ENCODE results near the gene GSTT2B. TPM values are rescaled to one million over a fixed set of nuclear protein-coding genes. Genes with fewer than 3 reads are reported as not detected.
"Not testable (repeated sequence)": the region's sequence is repeated elsewhere in the genome, so short reads cannot be mapped to it uniquely, and the experiment has no call there.

Gene GSTT2B
- total and polyA plus RNA-seq, 2 experiments from 2014 or later, result 1.3 to 3.0 TPM

- Histone ChIP-seq H3K4me3 (no peak overlapping the region), H4K20me1 (ENCODE audit: insufficient read depth, poor library complexity, severe bottlenecking) (no peaks in the 10 kb centered on the region), H3K79me2 (no peaks in the 10 kb centered on the region), H3K27me3 (no peaks in the 10 kb centered on the region), H3K4me1 (ENCODE audit: insufficient read depth) (no peaks in the 10 kb centered on the region), H3K9me2 (replicated peaks; ENCODE audit: insufficient read depth) (no peaks in the 10 kb centered on the region), H3K27ac (no peak overlapping the region), H3K36me3 (replicated peaks; ENCODE audit: insufficient read depth, low read depth) (no peaks in the 10 kb centered on the region), H3K4me2 (no peak overlapping the region), H3K9me3 (ENCODE audit: low read depth) (no peaks in the 10 kb centered on the region), H2AFZ (no peak overlapping the region)
- 76% methylated on average over 5 of the region's 5 CpGs for WGBS (ENCODE audit: low lambda C conversion rate, missing lambda C conversion rate)
- DNase-seq (ENCODE audit: low spot score), result no peak
- no peak for TF ChIP-seq EZH2 (IDR thresholded peaks at IDR 0.05; ENCODE audit: borderline replicate concordance)
- no peak for TF ChIP-seq EZH2phosphoT487 (IDR thresholded peaks at IDR 0.05; ENCODE audit: low read depth, severe bottlenecking, unreplicated experiment)
- no peak for TF ChIP-seq CTCF (IDR thresholded peaks at IDR 0.05; ENCODE audit: poor library complexity)
These were observed 41.9 kb upstream of the GSTT2B start for GRCh38 chr22:24002851-24003250.

GRCh38 chr22:24002272-24002671 lies 41.3 kb upstream of the GSTT2B start:
- Histone ChIP-seq H3K4me1 (ENCODE audit: insufficient read depth) (no peaks in the 10 kb centered on the region), H2AFZ (no peak overlapping the region), H3K79me2 (no peaks in the 10 kb centered on the region), H3K9me3 (ENCODE audit: low read depth) (no peaks in the 10 kb centered on the region), H3K9me2 (replicated peaks; ENCODE audit: insufficient read depth) (no peaks in the 10 kb centered on the region), H3K27ac (no peak overlapping the region), H3K36me3 (replicated peaks; ENCODE audit: insufficient read depth, low read depth) (no peaks in the 10 kb centered on the region), H3K27me3 (no peaks in the 10 kb centered on the region), H4K20me1 (ENCODE audit: insufficient read depth, poor library complexity, severe bottlenecking) (no peaks in the 10 kb centered on the region), H3K4me2 (no peak overlapping the region), H3K4me3 (no peak overlapping the region)
- no peak for DNase-seq (ENCODE audit: low spot score)
- 90% methylated on average over 10 of the region's 10 CpGs for WGBS (ENCODE audit: low lambda C conversion rate, missing lambda C conversion rate)
- TF ChIP-seq EZH2phosphoT487 (IDR thresholded peaks at IDR 0.05; ENCODE audit: low read depth, severe bottlenecking, unreplicated experiment) (no peak), CTCF (IDR thresholded peaks at IDR 0.05; ENCODE audit: poor library complexity) (no peak)

- Histone ChIP-seq H3K4me3 (no peak overlapping the region), H3K79me2 (no peaks in the 10 kb centered on the region), H4K20me1 (ENCODE audit: insufficient read depth, poor library complexity, severe bottlenecking) (no peaks in the 10 kb centered on the region), H3K9me2 (replicated peaks; ENCODE audit: insufficient read depth) (no peaks in the 10 kb centered on the region), H2AFZ (no peak overlapping the region), H3K36me3 (replicated peaks; ENCODE audit: insufficient read depth, low read depth) (no peaks in the 10 kb centered on the region), H3K4me1 (ENCODE audit: insufficient read depth) (no peaks in the 10 kb centered on the region), H3K9me3 (ENCODE audit: low read depth) (no peaks in the 10 kb centered on the region), H3K4me2 (no peak overlapping the region), H3K27me3 (no peaks in the 10 kb centered on the region), H3K27ac (no peak overlapping the region)
- WGBS (ENCODE audit: low lambda C conversion rate, missing lambda C conversion rate), result 86% methylated on average over 9 of the region's 9 CpGs
- DNase-seq (ENCODE audit: low spot score), result no peak
- TF ChIP-seq CTCF (IDR thresholded peaks at IDR 0.05; ENCODE audit: poor library complexity) (no peak), EZH2 (IDR thresholded peaks at IDR 0.05; ENCODE audit: borderline replicate concordance) (no peak), EZH2phosphoT487 (IDR thresholded peaks at IDR 0.05; ENCODE audit: low read depth, severe bottlenecking, unreplicated experiment) (no peak)
These were observed 40.3 kb upstream of the GSTT2B start for GRCh38 chr22:24001314-24001713.

- H3K9me2 ChIP-seq (replicated peaks; ENCODE audit: insufficient read depth); H3K4me2 ChIP-seq; DNase-seq (ENCODE audit: low spot score); H3K79me2 ChIP-seq; H4K20me1 ChIP-seq (ENCODE audit: insufficient read depth, poor library complexity, severe bottlenecking); H2AFZ ChIP-seq; H3K27me3 ChIP-seq; H3K4me3 ChIP-seq; H3K4me1 ChIP-seq (ENCODE audit: insufficient read depth); H3K27ac ChIP-seq; H3K9me3 ChIP-seq (ENCODE audit: low read depth); H3K36me3 ChIP-seq (replicated peaks; ENCODE audit: insufficient read depth, low read depth): not testable (repeated sequence)
- 84% methylated on average over 7 of the region's 7 CpGs for WGBS (ENCODE audit: low lambda C conversion rate, missing lambda C conversion rate)
These were observed 38.8 kb upstream of the GSTT2B start for GRCh38 chr22:23999779-24000178.

Measured in hepatocyte (in vitro differentiated cells).